Fibroblast of mammary gland (primary cell): ENCODE data around the gene GAS2L2.
A peak's percentile ranks its signal among the peaks of the same experiment; 100 is the strongest.

Experiments
- DNase-seq: peaks from one replicate; pipeline ENCODE4 v3.0.0-alpha.2; 2010; ENCODE audit warnings: low read depth
- H3K4me3 ChIP-seq: 2 replicates; pipeline ENCODE4 v1.5.1; 2011; ENCODE audit warnings: low read depth, mild to moderate bottlenecking, low read length, moderate library complexity; ENCODE audit not compliant: control insufficient read depth
- TF ChIP-seq, protein P1 (sequence below): conservative IDR thresholded peaks from 2 replicates; pipeline ENCODE4 v1.5.1; 2011; ENCODE audit warnings: low read depth, low read length, inconsistent platforms; ENCODE audit not compliant: control insufficient read depth, insufficient read depth

The GAS2L2 gene

GRCh38 chr17:35701491-35701890 is 51.5 kb downstream of the GAS2L2 start:
- TF ChIP-seq, protein P1, sequence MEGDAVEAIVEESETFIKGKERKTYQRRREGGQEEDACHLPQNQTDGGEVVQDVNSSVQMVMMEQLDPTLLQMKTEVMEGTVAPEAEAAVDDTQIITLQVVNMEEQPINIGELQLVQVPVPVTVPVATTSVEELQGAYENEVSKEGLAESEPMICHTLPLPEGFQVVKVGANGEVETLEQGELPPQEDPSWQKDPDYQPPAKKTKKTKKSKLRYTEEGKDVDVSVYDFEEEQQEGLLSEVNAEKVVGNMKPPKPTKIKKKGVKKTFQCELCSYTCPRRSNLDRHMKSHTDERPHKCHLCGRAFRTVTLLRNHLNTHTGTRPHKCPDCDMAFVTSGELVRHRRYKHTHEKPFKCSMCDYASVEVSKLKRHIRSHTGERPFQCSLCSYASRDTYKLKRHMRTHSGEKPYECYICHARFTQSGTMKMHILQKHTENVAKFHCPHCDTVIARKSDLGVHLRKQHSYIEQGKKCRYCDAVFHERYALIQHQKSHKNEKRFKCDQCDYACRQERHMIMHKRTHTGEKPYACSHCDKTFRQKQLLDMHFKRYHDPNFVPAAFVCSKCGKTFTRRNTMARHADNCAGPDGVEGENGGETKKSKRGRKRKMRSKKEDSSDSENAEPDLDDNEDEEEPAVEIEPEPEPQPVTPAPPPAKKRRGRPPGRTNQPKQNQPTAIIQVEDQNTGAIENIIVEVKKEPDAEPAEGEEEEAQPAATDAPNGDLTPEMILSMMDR: no peak
- H3K4me3 ChIP-seq: no peak overlapping the region
- DNase-seq: no peak

DNA sequence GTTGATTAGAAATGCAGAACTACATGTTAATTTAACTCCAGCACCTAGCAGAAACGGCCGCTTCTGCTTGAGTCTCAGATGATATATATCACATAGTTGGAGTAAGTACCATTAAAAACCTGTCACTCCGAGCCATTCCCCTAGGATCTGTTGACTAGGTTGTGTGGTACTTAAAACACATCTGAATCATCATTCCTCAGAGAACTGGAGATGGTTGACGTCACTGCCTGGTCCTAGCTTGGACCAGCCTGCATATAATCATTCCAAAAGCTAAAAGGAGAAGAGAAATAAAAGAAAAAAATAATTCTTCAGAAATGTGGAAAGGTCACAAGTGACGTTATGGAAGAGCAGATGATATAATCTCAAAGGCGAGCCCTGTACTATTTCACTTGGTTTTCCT is 52.9 kb downstream of the GAS2L2 start:
- TF ChIP-seq, protein P1: no peak
- no peak overlapping the region for H3K4me3 ChIP-seq
- peak; percentile 76 for DNase-seq

GRCh38 chr17:35698800-35699199 is 54.2 kb downstream of the GAS2L2 start:
- no peak for DNase-seq
- TF ChIP-seq, protein P1: no peak
- no peak overlapping the region for H3K4me3 ChIP-seq

DNA sequence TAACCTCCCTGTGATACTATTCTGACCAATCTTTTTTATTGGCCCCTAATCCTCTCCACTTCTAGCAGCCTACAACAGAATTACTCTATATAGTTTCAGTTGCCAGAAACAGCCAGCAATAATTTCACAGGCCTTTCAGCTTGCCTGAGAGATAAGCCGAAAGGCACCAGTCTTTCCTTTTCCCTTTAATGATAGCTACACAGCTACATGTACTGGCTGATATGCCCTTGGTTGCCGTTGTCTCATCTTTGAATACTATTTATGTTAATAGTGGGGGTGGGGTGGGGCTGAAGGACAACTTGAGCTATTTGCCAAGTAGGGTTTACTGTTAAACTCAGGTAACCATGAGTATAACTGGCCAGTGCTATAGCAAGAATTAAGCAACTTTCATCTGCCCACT is 57.4 kb downstream of the GAS2L2 start:
- no peak for DNase-seq
- no peak overlapping the region for H3K4me3 ChIP-seq
- TF ChIP-seq, protein P1: no peak

DNA sequence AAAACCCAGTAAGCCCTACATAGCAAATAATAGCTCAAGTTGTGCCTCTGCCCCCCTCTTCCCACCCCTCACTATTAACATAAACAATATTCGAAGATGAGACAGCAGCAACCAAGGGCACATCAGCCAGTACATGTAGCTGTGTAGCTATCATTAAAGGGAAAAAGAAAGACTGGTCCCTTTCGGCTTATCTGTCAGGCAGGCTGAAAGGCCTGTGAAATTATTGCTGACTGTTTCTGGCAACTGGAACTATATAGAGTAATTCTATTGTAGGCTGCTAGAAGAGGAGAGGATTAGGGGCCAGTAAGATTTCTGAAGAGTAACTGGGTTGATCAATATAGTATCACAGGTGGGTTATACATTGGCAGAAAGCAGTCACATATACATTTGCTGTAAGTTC is 58.1 kb downstream of the GAS2L2 start:
- TF ChIP-seq, protein P1: no peak
- DNase-seq: no peak
- H3K4me3 ChIP-seq: no peak overlapping the region
